ENCODE measurements around the gene RNF167. TPM values are rescaled to one million over a fixed set of nuclear protein-coding genes. Genes with fewer than 3 reads are reported as not detected.

Gene RNF167
- total and polyA plus RNA-seq, 2 of the 13 experiments (the other 11 are each of a cell fraction or from before 2014, with no cell fraction given): 44.1 to 45.4 TPM

- no peak for TF ChIP-seq ZZZ3 (CRISPR knock-in tag; IDR thresholded peaks at IDR 0.05; ENCODE audit: borderline replicate concordance)
- TF ChIP-seq DR1 (CRISPR knock-in tag; IDR thresholded peaks at IDR 0.05): no peak
- TF ChIP-seq ZNF652 (CRISPR knock-in tag; IDR thresholded peaks at IDR 0.05; ENCODE audit: borderline replicate concordance, low read depth): no peak
- no peak for TF ChIP-seq ZSCAN29 (CRISPR knock-in tag; conservative IDR thresholded peaks at IDR 0.05)
- TF ChIP-seq ZBTB21 (CRISPR knock-in tag; IDR thresholded peaks at IDR 0.05): peak; percentile 79
- no peak for TF ChIP-seq ZNF383 (CRISPR knock-in tag; IDR thresholded peaks at IDR 0.05; ENCODE audit: borderline replicate concordance)
- no peak for TF ChIP-seq DBP (CRISPR knock-in tag; IDR thresholded peaks at IDR 0.05; ENCODE audit: not compliant biosample characterization)
- TF ChIP-seq YEATS4 (CRISPR knock-in tag; IDR thresholded peaks at IDR 0.05; ENCODE audit: borderline replicate concordance): peak; percentile 84; the same call in 1 of the 2 replicates
- peak; percentile 90; the same call in 1 of the 2 replicates for TF ChIP-seq ZNF670 (CRISPR knock-in tag; IDR thresholded peaks at IDR 0.05; ENCODE audit: borderline replicate concordance)
- no peak for TF ChIP-seq PLSCR1 (CRISPR knock-in tag; IDR thresholded peaks at IDR 0.05; ENCODE audit: borderline replicate concordance)
- peak; percentile 44; the same call in 1 of the 2 replicates for TF ChIP-seq SIX4 (CRISPR knock-in tag; IDR thresholded peaks at IDR 0.05)
- no peak for TF ChIP-seq RARG (CRISPR knock-in tag; IDR thresholded peaks at IDR 0.05; ENCODE audit: low read depth)
- no peak for TF ChIP-seq NR3C1 (CRISPR knock-in tag; IDR thresholded peaks at IDR 0.05)
- TF ChIP-seq DMAP1 (CRISPR knock-in tag; IDR thresholded peaks at IDR 0.05): peak; percentile 35; the same call in 1 of the 2 replicates
- TF ChIP-seq NFE2 (CRISPR knock-in tag; IDR thresholded peaks at IDR 0.05): no peak
- TF ChIP-seq ZFP37 (CRISPR knock-in tag; IDR thresholded peaks at IDR 0.05; ENCODE audit: borderline replicate concordance): no peak
- no peak for TF ChIP-seq KDM3A (CRISPR knock-in tag; IDR thresholded peaks at IDR 0.05; ENCODE audit: low read depth)
- TF ChIP-seq ZNF580 (CRISPR knock-in tag; IDR thresholded peaks at IDR 0.05; ENCODE audit: borderline replicate concordance, low read depth): peak; percentile 91; the same call in 1 of the 2 replicates
- TF ChIP-seq ZBTB34 (CRISPR knock-in tag; IDR thresholded peaks at IDR 0.05): no peak
- peak; percentile 74 for TF ChIP-seq SRSF1 (optimal IDR thresholded peaks at IDR 0.05; ENCODE audit: low read depth, low read length)
- 0 out of 2 replicates have a peak, but pooled peaks have one; percentile 4 for TF ChIP-seq MEIS2 (CRISPR knock-in tag; IDR thresholded peaks at IDR 0.05)
- no peak for TF ChIP-seq ZNF546 (CRISPR knock-in tag; conservative IDR thresholded peaks at IDR 0.05)
- peak; percentile 84 for TF ChIP-seq PATZ1 (CRISPR knock-in tag; IDR thresholded peaks at IDR 0.05)
- no peak for TF ChIP-seq FOXP1 (IDR thresholded peaks at IDR 0.05)
- no peak for TF ChIP-seq FOXP1 (CRISPR knock-in tag; IDR thresholded peaks at IDR 0.05)
- no peak; the same call in 1 of the 2 replicates for TF ChIP-seq LBX2 (CRISPR knock-in tag; IDR thresholded peaks at IDR 0.05; ENCODE audit: borderline replicate concordance)
Observed at GRCh38 chr17:4986951-4987766, 47.1 kb downstream of the RNF167 start, which contains the start of gene CAMTA2 (continued).

All from HepG2 (cell line).